ENCODE results near the gene DENND5A.

Gene DENND5A

GRCh38 chr11:9094420-9094819, 170.7 kb downstream of the DENND5A start:
- DNase-seq, result no peak

GRCh38 chr11:9092853-9093778, 172.0 kb downstream of the DENND5A start:
- no peak for DNase-seq

GRCh38 chr11:9092072-9092471, 173.1 kb downstream of the DENND5A start:
- DNase-seq, result no peak

GRCh38 chr11:9091044-9091922, 173.9 kb downstream of the DENND5A start, which contains the start of gene SCUBE2:
SCUBE2 (minus strand) TSS chr11:9091599; CDS start chr11:9091528, 71 bp downstream.
- no peak for DNase-seq

GRCh38 chr11:9090488-9091043, 174.6 kb downstream of the DENND5A start:
- DNase-seq, result no peak

GRCh38 chr11:9089636-9090035, 175.5 kb downstream of the DENND5A start:
- DNase-seq, result no peak

- DNase-seq, result no peak
Measured at GRCh38 chr11:9089061-9089460, 176.1 kb downstream of the DENND5A start.
